Osteoblast (primary cell): ENCODE measurements around the gene ARID3C. TPM values are rescaled to one million over a fixed set of nuclear protein-coding genes. Genes with fewer than 3 reads are reported as not detected.

Experiments used
- DNase-seq: peaks from one replicate; pipeline ENCODE4 v3.0.0; 2011; ENCODE audit warnings: low spot score, mixed read lengths; ENCODE audit not compliant: insufficient read length; ENCODE audit errors: missing footprints
- H2AFZ ChIP-seq: 2 replicates; pipeline ENCODE4 v1.6.0; 2011; ENCODE audit warnings: mild to moderate bottlenecking, low read length
- H3K27ac ChIP-seq: 2 replicates; pipeline ENCODE4 v1.5.1; 2011; ENCODE audit warnings: mild to moderate bottlenecking, low read depth, low read length, moderate library complexity
- H3K27me3 ChIP-seq: 2 replicates; pipeline ENCODE4 v1.6.0; 2012; ENCODE audit warnings: mild to moderate bottlenecking, control low read depth, inconsistent platforms, low read length, moderate library complexity; ENCODE audit not compliant: insufficient read depth
- H3K36me3 ChIP-seq: 2 replicates; pipeline ENCODE4 v1.5.1; 2011; ENCODE audit warnings: mild to moderate bottlenecking, low read length, control low read depth, moderate library complexity; ENCODE audit not compliant: insufficient read depth
- H3K4me1 ChIP-seq: 2 replicates; pipeline ENCODE4 v1.5.1; 2011; ENCODE audit warnings: mild to moderate bottlenecking, low read length, control low read depth, moderate library complexity; ENCODE audit not compliant: insufficient read depth
- H3K4me2 ChIP-seq: 2 replicates; pipeline ENCODE4 v1.6.0; 2011; ENCODE audit warnings: mild to moderate bottlenecking, low read length; ENCODE audit not compliant: insufficient read depth
- H3K4me3 ChIP-seq: fragments of 200-600 bp; sonication (generic); 3 replicates; pipeline ENCODE4 v1.5.1; 2012; ENCODE audit warnings: mild to moderate bottlenecking, low read length, inconsistent platforms; ENCODE audit not compliant: insufficient read depth
- H3K79me2 ChIP-seq: 2 replicates; pipeline ENCODE4 v1.6.0; 2012; ENCODE audit warnings: mild to moderate bottlenecking, low read length, control low read depth, inconsistent platforms; ENCODE audit not compliant: insufficient read depth
- H3K9me3 ChIP-seq: 2 replicates; pipeline ENCODE4 v1.5.1; 2011; ENCODE audit warnings: low read depth, low read length, control low read depth
- H4K20me1 ChIP-seq: 2 replicates; pipeline ENCODE4 v1.6.0; 2012; ENCODE audit warnings: mild to moderate bottlenecking, low read length, control low read depth; ENCODE audit not compliant: insufficient read depth
- CTCF ChIP-seq: IDR thresholded peaks from 2 replicates; pipeline ENCODE4 v1.5.1; 2011; ENCODE audit warnings: mild to moderate bottlenecking, low read depth, low read length, moderate library complexity; ENCODE audit errors: extremely low read depth
- total RNA-seq: library from RNA; depleted of rRNA; stranded (reverse); fragments of >200 nt; gene quantifications from 2 replicates; pipeline ENCODE4 v1.2.3, GENCODE V29; 2012

ARID3C gene
- total RNA-seq, 1 donor, result under 0.01 TPM

- H3K36me3 ChIP-seq, result peaks cover 4% of the 10 kb centered on the region
- H3K4me2 ChIP-seq, result no peak overlapping the region
- no peak overlapping the region for H3K4me3 ChIP-seq
- no peaks in the 10 kb centered on the region for H3K27me3 ChIP-seq
- TF ChIP-seq CTCF, result no peak
- no peak overlapping the region for H3K27ac ChIP-seq
- no peaks in the 10 kb centered on the region for H4K20me1 ChIP-seq
- no peak overlapping the region for H2AFZ ChIP-seq
- H3K79me2 ChIP-seq, result no peaks in the 10 kb centered on the region
- H3K4me1 ChIP-seq, result peaks cover 40% of the 10 kb centered on the region
- DNase-seq, result peak; percentile 90
- no peaks in the 10 kb centered on the region for H3K9me3 ChIP-seq
These were observed 25.6 kb upstream of the ARID3C start for GRCh38 chr9:34654323-34655051.

DNA sequence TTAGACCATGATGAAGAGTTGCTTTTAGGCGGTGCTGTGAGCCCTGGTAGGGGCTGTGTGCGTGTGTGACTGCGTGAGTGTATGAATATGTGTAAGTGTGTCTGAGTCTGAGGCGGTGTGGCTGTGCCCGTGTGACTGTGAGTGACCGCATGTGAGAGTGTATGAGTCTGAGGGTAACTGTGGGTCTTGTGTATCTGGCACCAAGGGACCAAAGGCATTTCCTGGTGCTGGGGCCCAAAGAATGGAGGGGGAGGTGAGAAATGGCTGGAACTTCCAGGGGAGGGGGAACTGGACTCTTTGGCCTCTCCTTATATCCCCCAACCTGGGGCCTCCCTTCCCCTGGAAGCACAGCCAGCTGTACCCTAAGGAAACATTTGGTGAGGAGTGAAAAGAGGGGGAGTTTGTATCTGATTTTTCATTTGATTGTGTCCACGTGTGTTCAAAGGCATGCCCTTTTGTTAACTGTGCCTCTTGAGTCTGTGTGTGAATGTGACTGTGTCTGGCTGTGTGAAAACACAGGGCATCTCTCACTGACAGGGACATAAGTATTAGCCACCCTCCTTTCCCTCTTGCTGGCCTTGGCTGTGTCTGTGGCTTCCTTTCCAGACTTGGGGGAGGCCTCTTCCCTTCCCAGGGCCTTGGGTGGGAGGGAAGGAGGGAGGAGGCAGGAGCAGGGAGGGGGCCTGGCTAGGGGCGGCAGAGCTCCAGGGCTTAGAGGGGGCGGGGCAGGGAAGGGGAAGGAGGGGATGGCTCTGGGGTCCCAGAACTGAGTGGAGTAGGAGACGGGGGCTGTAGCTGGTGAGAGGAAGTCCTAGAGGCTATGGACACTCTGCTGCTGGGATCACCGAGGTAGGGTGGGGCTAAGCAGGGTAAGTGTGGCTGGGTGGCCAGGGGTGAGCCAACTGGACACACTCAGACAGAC is 24.5 kb upstream of the ARID3C start:
- no peak for TF ChIP-seq CTCF
- Histone ChIP-seq H3K4me3 (peak overlapping the region; percentile 69), H3K27ac (peak overlapping the region; percentile 64), H3K27me3 (no peaks in the 10 kb centered on the region), H4K20me1 (peaks cover 1% of the 10 kb centered on the region), H3K36me3 (peaks cover 15% of the 10 kb centered on the region), H3K4me1 (peaks cover 40% of the 10 kb centered on the region), H3K9me3 (no peaks in the 10 kb centered on the region), H3K79me2 (peaks cover 4% of the 10 kb centered on the region), H2AFZ (peak overlapping the region; percentile 11), H3K4me2 (peak overlapping the region; percentile 98)
- peak; percentile 90 for DNase-seq

DNA sequence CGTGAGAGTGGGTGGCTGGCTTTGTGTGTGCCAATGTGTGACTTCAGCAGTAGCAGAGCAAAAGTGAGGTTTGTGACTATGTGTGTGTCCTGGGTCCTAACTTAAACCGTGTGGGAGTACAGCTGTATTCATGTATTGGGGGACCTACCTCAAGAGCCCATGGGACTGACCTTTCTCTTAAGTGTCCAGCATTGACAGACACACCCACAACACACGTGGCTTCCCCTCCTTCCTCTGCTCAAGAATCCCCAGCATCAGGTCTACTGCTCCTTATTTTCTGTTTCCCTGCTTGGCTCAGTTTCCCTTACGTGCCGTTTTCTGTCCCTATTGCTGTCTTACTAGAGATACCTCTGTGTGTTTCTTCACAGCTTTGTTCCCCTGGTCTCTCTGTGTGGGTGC is 23.7 kb upstream of the ARID3C start:
- H3K4me1 ChIP-seq, result peaks cover 44% of the 10 kb centered on the region
- TF ChIP-seq CTCF, result no peak
- peak overlapping the region; percentile 57 for H2AFZ ChIP-seq
- no peaks in the 10 kb centered on the region for H3K27me3 ChIP-seq
- H3K4me2 ChIP-seq, result peak overlapping the region; percentile 98
- no peak for DNase-seq
- peaks cover 21% of the 10 kb centered on the region for H3K36me3 ChIP-seq
- H3K9me3 ChIP-seq, result no peaks in the 10 kb centered on the region
- H4K20me1 ChIP-seq, result peaks cover 8% of the 10 kb centered on the region
- peak overlapping the region; percentile 69 for H3K4me3 ChIP-seq
- peaks cover 12% of the 10 kb centered on the region for H3K79me2 ChIP-seq
- peak overlapping the region; percentile 64 for H3K27ac ChIP-seq
